IMR-90 (cell line): ENCODE measurements around the gene CENPM. TPM values are rescaled to one million over a fixed set of nuclear protein-coding genes. Genes with fewer than 3 reads are reported as not detected.

Experiments used
- ATAC-seq: fragments of 200-7000 bp; cut with Tn5 transposase; 2 replicates; pipeline ENCODE4 v1.9.1; 2020; ENCODE audit warnings: low read depth, mild to moderate bottlenecking, moderate library complexity
- BruUV-seq: library from RNA; stranded (reverse); fragments of 400-500 nt; replicated peaks from 2 replicates; lab custom pipeline; 2021; lab: Mats Ljungman, UMichigan
- CTCF ChIA-PET: fragments of 300-600 bp; formaldehyde crosslinking; extraction: SDS; loops from one replicate; lab custom pipeline; 2021; ENCODE audit warnings: antibody characterized with exemption; lab: Yijun Ruan, JAX
- POLR2A ChIA-PET: fragments of 300-600 bp; sonication (Branson Sonifier 250); formaldehyde crosslinking; loops from one replicate; lab custom pipeline; 2022; ENCODE audit warnings: antibody characterized with exemption; ENCODE audit not compliant: unreplicated experiment; lab: Charles Lee
- DNase-seq: peaks from one replicate; pipeline ENCODE4 v3.0.0; 2013
- H2AFZ ChIP-seq: replicated peaks from 2 replicates; pipeline ENCODE3; 2013; ENCODE audit warnings: low read length, mild to moderate bottlenecking; ENCODE audit not compliant: poor library complexity
- H2AK5ac ChIP-seq: 2 replicates; pipeline ENCODE4 v1.6.1; 2013; ENCODE audit warnings: low read depth, low read length, inconsistent platforms
- H2AK9ac ChIP-seq: replicated peaks from 2 replicates; pipeline ENCODE3; 2013; ENCODE audit warnings: mild to moderate bottlenecking, low read depth, low read length, moderate library complexity; ENCODE audit not compliant: poor library complexity
- H2BK120ac ChIP-seq: 2 replicates; pipeline ENCODE4 v1.6.1; 2013; ENCODE audit warnings: low read depth, low read length, inconsistent platforms
- H2BK15ac ChIP-seq: 3 replicates; pipeline ENCODE4 v1.6.1; 2013; ENCODE audit warnings: low read depth, low read length, inconsistent platforms
- H2BK20ac ChIP-seq: 2 replicates; pipeline ENCODE4 v1.6.1; 2013; ENCODE audit warnings: low read depth, mild to moderate bottlenecking, inconsistent platforms, low read length, moderate library complexity
- H2BK5ac ChIP-seq: 2 replicates; pipeline ENCODE4 v1.6.1; 2013; ENCODE audit warnings: mild to moderate bottlenecking, low read depth, low read length, inconsistent platforms; ENCODE audit not compliant: poor library complexity, severe bottlenecking
- H3K14ac ChIP-seq: replicated peaks from 2 replicates; pipeline ENCODE4 v1.6.1; 2013; ENCODE audit warnings: low read depth, low read length, inconsistent platforms
- H3K18ac ChIP-seq: 2 replicates; pipeline ENCODE4 v1.6.1; 2013; ENCODE audit warnings: low read depth, low read length, control low read depth
- H3K23ac ChIP-seq: 2 replicates; pipeline ENCODE4 v1.6.1; 2013; ENCODE audit warnings: low read depth, low read length, inconsistent platforms
- H3K27ac ChIP-seq: 2 replicates; pipeline ENCODE4 v1.5.1; 2013; ENCODE audit warnings: mild to moderate bottlenecking, control low read depth, low read length; ENCODE audit not compliant: insufficient read depth
- H3K27me3 ChIP-seq: 2 replicates; pipeline ENCODE4 v1.6.1; 2013; ENCODE audit warnings: low read length; ENCODE audit not compliant: control insufficient read depth, insufficient read depth
- H3K36me3 ChIP-seq: 2 replicates; pipeline ENCODE4 v1.6.1; 2013; ENCODE audit warnings: low read length, mixed read lengths; ENCODE audit not compliant: control insufficient read depth, insufficient read depth
- H3K4ac ChIP-seq: 2 replicates; pipeline ENCODE4 v1.6.1; 2013; ENCODE audit warnings: low read depth, low read length, inconsistent platforms
- H3K4me1 ChIP-seq: 2 replicates; pipeline ENCODE4 v1.6.1; 2013; ENCODE audit warnings: low read length, mixed read lengths; ENCODE audit not compliant: control insufficient read depth, insufficient read depth
- H3K4me2 ChIP-seq: 2 replicates; pipeline ENCODE4 v1.6.1; 2013; ENCODE audit warnings: low read depth, mild to moderate bottlenecking, control low read depth, low read length, moderate library complexity
- H3K4me3 ChIP-seq: 2 replicates; pipeline ENCODE4 v1.5.1; 2013; ENCODE audit warnings: low read depth, mild to moderate bottlenecking, control low read depth, low read length, moderate library complexity; ENCODE audit not compliant: insufficient read depth
- H3K56ac ChIP-seq: 2 replicates; pipeline ENCODE4 v1.6.1; 2013; ENCODE audit warnings: low read length, inconsistent platforms; ENCODE audit not compliant: insufficient read depth; ENCODE audit errors: extremely low read depth
- H3K79me1 ChIP-seq, 2 experiments: 2 replicates each; pipeline ENCODE4 v1.6.1; 2013; ENCODE audit warnings: low read length in 2 of 2, inconsistent platforms in 1 of 2, low read depth in 1 of 2
- H3K9ac ChIP-seq: 2 replicates; pipeline ENCODE4 v1.6.1; 2013; ENCODE audit warnings: low read depth, low read length, control low read depth
- H3K9me1 ChIP-seq: 2 replicates; pipeline ENCODE4 v1.6.1; 2013; ENCODE audit warnings: low read length, inconsistent platforms; ENCODE audit not compliant: insufficient read depth
- H3K9me3 ChIP-seq: 2 replicates; pipeline ENCODE4 v1.6.1; 2013; ENCODE audit warnings: low read length; ENCODE audit not compliant: control insufficient read depth, insufficient read depth
- H4K20me1 ChIP-seq: 2 replicates; pipeline ENCODE4 v1.6.1; 2013; ENCODE audit warnings: low read length, inconsistent platforms; ENCODE audit not compliant: insufficient read depth
- H4K5ac ChIP-seq: 2 replicates; pipeline ENCODE4 v1.6.1; 2013; ENCODE audit warnings: mild to moderate bottlenecking, low read depth, low read length, control low read depth
- H4K8ac ChIP-seq, 2 experiments: 2 replicates each; pipeline ENCODE4 v1.6.1; 2013; ENCODE audit warnings: low read depth in 2 of 2, low read length in 2 of 2, control low read depth in 1 of 2, inconsistent platforms in 1 of 2
- H4K91ac ChIP-seq: 2 replicates; pipeline ENCODE4 v1.6.1; 2013; ENCODE audit warnings: low read depth, low read length, inconsistent platforms; ENCODE audit not compliant: insufficient read depth
- CHD1 ChIP-seq: IDR thresholded peaks from 2 replicates; pipeline ENCODE4 v1.6.1; 2012; ENCODE audit warnings: low read depth, low read length, improper control_type of control experiment
- MAZ ChIP-seq: IDR thresholded peaks from 2 replicates; pipeline ENCODE4 v1.6.1; 2012; ENCODE audit warnings: low read depth, mild to moderate bottlenecking, low read length, improper control_type of control experiment, moderate library complexity, borderline replicate concordance
- POLR2A ChIP-seq: IDR thresholded peaks from 2 replicates; pipeline ENCODE4 v1.6.1; 2012; ENCODE audit warnings: mild to moderate bottlenecking, low read depth, low read length
- RCOR1 ChIP-seq: IDR thresholded peaks from 2 replicates; pipeline ENCODE4 v1.6.1; 2012; ENCODE audit warnings: mild to moderate bottlenecking, low read length, improper control_type of control experiment; ENCODE audit not compliant: insufficient replicate concordance
- RFX5 ChIP-seq: IDR thresholded peaks from 2 replicates; pipeline ENCODE4 v1.8.0; 2012; ENCODE audit warnings: low read depth, mild to moderate bottlenecking, low read length, moderate library complexity
- WGBS, 2 experiments: methylation state at CpG; one replicate each; pipeline versions ENCODE4 v1.1.5 to v1.1.7; 2013; ENCODE audit warnings: missing lambda C conversion rate in 2 of 2; ENCODE audit not compliant: insufficient read length in 1 of 2; ENCODE audit errors: extremely low coverage in 2 of 2; 5-methylcytosine and 5-hydroxymethylcytosine counted together
- dilution Hi-C: fragments of 300-500 bp; cut with HindIII; formaldehyde crosslinking; loops from one replicate; pipeline ENCODE4 v1.14.3; 2018; ENCODE audit warnings: low sequenced_read_pairs; ENCODE audit not compliant: unreplicated experiment
- in situ Hi-C: fragments of 300-500 bp; cut with MboI; formaldehyde crosslinking; loops from 3 replicates; pipeline ENCODE4 v1.14.3; 2019; ENCODE audit warnings: low sequenced_read_pairs, inconsistent platforms, mixed read lengths
- intact Hi-C: fragments of 100-400 bp; cut with micrococcal nuclease; formaldehyde crosslinking; loops from 2 replicates; pipeline ENCODE4 v1.10.0; 2022
- polyA plus RNA-seq, 3 experiments: library from polyadenylated mRNA; depleted of rRNA; stranded (reverse); fragments of >200 nt; gene quantifications; 2 replicates each; pipeline ENCODE4 v1.2.3, GENCODE V29; 2012; ENCODE audit warnings: low replicate concordance in 1 of 3
- total RNA-seq: library from RNA; depleted of rRNA; stranded (reverse); fragments of >200 nt; gene quantifications from 2 replicates; pipeline ENCODE4 v1.2.3, GENCODE V29; 2012

CENPM gene
- total and polyA plus RNA-seq, 2 of the 4 experiments (the other 2 are of a cell fraction): 18.1 to 20.1 TPM

DNA sequence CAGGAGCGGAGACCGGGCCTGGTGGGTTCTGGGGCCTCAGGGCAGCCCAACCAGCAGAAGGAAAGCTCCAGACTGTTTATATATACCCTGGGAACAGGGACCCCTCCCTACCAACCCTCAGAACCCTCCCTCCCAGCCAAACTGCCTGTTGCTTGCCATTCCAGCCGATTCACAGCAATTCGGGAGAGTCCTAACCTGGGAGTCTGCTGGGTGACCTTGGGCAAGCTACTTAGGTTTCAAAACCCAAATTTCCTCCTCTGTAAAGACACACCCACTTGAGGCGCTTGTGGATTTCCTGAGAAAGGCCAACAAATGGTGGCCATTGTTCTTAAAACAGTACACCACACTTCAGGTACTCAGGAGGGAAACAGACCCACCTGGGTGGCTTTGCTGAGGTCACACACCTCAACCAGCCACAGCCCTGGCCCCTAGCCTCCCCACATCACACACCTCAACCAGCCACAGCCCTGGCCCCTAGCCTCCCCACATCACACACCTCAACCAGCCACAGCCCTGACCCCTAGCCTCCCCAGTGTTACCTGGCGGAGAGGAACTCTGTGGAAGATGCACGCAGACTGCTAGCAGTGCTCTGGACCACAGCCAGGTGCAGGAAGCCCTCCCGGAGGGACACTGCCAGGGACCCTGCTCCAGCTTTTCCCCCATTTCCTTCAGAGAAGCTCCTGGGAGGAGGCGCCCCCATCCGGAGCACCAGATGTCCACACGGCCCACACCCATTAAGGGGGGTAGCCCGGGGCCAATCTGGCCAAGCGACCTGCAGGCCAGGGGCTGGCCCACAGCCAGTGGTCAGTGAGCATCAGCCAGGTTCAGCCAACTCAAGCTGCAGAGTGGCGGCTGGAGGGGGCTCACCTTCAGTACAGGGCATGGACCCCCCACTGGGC, 38.3 kb downstream of the CENPM start (continued):
- no peak for TF ChIP-seq MAZ

GRCh38 chr22:41907436-41908401, 39.2 kb downstream of the CENPM start:
- WGBS, 2 experiments: 71% methylated on average over 4 of the region's 10 CpGs; no CpG with 5 or more reads in 1 of the 2 experiments
- no peaks in the 10 kb centered on the region for H3K9me3 ChIP-seq
- H3K4me3 ChIP-seq: no peak overlapping the region
- H3K4ac ChIP-seq: no peak overlapping the region
- H3K18ac ChIP-seq: no peak overlapping the region
- H2BK5ac ChIP-seq: no peak overlapping the region
- peaks cover 7% of the 10 kb centered on the region for H4K20me1 ChIP-seq
- no peak overlapping the region for H4K91ac ChIP-seq
- no peak overlapping the region for H2BK20ac ChIP-seq
- H3K9ac ChIP-seq: no peak overlapping the region
- no TSS peak for BruUV-seq
- no peaks in the 10 kb centered on the region for H3K9me1 ChIP-seq
- peaks cover 2% of the 10 kb centered on the region; the same call in 1 of the 2 replicates for H3K4me1 ChIP-seq
- DNase-seq (peak; percentile 13), ATAC-seq (peak; percentile 6; the same call in 1 of the 2 replicates)
- no peak overlapping the region for H2BK15ac ChIP-seq
- POLR2A ChIA-PET: no interaction called here
- in situ Hi-C loops (no loop called here), intact Hi-C loops (no loop called here), dilution Hi-C loops (no loop called here)
- H2AK5ac ChIP-seq: no peak overlapping the region
- H3K27ac ChIP-seq: no peak overlapping the region
- H3K36me3 ChIP-seq: peaks cover 12% of the 10 kb centered on the region; the same call in 1 of the 2 replicates
- no peak overlapping the region for H3K23ac ChIP-seq
- no peak overlapping the region for H2BK120ac ChIP-seq
- H3K14ac ChIP-seq: no peak overlapping the region
- H3K27me3 ChIP-seq: peaks cover 35% of the 10 kb centered on the region
- H3K56ac ChIP-seq: no peak overlapping the region
- no peak overlapping the region for H4K5ac ChIP-seq
- H3K4me2 ChIP-seq: no peak overlapping the region
- CTCF ChIA-PET: no interaction called here
- H2AFZ ChIP-seq: no peak overlapping the region
- H4K8ac ChIP-seq: no peak overlapping the region
- peak overlapping the region; percentile 15 for H2AK9ac ChIP-seq
- H3K79me1 ChIP-seq: no peaks in the 10 kb centered on the region
- no peak for TF ChIP-seq RCOR1
- no peak for TF ChIP-seq RFX5
- TF ChIP-seq CHD1: no peak
- TF ChIP-seq POLR2A: no peak
